ENCODE measurements around the gene PRSS56.

Gene PRSS56

DNA sequence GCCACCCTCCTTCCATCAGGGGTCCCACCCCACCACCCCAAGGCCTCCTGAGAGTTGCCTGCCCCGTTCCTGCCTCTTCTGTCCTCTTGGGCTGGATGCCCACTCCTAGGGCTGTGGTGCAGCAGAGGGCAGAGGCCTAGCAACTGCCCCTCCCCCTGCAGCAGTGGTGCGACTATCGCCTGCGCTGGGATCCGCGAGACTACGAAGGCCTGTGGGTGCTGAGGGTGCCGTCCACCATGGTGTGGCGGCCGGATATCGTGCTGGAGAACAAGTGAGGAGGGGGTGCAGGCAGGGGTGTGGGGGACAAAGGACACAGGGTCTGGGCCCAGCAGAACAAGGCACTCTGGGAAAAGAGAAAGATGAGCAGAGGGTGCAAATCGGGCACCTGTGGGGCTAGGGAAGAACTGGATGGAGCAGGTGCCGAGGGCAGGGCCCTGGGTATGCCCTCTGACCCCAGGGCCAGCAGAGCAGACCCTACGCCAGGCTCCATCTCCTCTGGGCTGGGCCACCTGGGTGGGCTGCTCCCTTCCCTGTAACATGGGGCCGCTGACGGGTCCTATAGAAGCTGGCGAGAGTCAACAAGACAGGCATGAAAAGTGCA is 20.4 kb downstream of the PRSS56 start:
- no peak for DNase-seq

DNA sequence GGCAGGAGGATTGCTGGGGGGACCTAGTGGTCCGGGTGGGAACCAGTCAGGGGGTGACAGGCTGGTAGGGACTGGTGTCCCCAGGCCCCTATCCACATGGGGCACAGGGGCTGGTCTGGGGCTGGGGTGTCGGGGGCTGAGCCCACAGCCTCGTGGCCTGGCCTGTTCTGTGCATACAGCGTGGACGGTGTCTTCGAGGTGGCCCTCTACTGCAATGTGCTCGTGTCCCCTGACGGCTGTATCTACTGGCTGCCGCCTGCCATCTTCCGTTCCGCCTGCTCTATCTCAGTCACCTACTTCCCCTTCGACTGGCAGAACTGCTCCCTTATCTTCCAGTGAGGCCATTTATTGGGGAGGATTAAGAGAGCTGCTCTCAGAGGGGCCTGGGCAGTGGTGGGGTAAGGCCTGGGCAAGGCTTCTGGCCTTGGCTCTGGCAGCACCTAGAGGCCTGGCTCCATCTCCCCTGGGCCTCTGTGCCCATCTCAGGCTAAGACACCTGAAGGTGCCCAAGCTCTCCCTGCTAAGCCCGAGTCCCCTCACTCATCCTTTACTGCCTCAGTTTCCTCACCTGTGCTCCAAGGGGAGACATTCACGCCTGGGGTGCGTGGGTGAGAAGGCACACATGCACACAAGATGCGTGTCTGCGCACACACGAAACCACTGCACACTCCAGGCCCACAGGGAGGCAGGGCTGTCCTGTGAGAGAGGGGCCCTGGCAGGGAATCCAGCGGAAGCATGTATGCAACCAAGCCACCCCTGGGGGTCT is 21.2 kb downstream of the PRSS56 start:
- DNase-seq: no peak

DNA sequence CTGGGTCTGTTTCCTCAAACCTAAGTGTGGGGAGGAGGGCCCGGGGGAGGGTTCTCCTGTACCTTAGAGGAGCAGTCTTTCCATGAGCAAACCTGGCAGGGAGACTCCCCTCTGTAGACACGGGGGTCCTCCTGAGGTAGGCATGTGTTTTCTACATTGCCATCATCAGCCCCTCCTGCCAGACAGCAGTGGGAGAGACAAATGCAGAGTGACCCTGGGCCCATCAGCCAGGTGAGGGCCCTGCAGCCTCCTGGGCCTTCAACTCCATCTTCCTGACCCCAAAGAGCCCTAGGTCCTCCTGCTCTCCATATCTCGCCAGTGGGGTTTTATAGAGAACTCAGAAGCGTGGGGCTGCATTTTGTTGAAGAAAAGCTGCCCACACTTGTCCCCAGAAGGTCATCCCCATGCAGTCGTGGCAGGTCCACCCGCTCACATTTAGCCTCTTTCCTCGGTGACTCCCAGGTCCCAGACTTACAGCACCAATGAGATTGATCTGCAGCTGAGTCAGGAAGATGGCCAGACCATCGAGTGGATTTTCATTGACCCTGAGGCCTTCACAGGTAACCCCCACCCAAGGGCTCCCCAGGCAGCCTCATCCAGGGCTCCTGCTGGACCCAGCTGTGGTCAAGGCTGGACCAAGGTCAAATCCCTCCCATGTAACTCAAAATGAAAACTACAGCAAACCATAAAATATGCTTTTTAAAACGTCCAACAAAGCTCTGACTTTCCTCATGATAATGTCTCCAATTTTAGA is 21.9 kb downstream of the PRSS56 start:
- no peak for DNase-seq

DNA sequence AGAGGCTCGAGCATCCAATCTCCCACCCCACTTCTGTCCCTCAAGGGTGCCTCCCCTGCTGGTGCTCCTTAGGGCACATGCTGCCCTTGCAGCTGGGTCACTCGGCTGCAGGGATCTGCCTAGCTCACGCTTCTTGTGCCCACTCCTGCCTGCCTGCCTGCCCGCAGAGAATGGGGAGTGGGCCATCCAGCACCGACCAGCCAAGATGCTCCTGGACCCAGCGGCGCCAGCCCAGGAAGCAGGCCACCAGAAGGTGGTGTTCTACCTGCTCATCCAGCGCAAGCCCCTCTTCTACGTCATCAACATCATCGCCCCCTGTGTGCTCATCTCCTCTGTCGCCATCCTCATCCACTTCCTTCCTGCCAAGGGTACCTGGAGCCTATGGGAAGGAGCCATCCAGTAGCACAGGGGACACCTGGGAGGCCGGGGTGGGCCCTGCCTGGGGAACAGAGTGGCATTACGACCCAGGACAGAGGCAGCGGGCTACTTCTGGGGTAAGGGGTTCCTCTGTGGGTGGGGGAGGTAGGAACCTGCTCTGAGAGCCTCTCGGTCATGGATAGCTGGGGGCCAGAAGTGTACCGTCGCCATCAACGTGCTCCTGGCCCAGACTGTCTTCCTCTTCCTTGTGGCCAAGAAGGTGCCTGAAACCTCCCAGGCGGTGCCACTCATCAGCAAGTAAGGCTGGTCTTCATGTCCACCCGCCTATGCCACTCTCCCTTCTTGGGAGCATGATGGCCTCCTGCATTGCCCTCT is 22.7 kb downstream of the PRSS56 start:
- DNase-seq: no peak

DNA sequence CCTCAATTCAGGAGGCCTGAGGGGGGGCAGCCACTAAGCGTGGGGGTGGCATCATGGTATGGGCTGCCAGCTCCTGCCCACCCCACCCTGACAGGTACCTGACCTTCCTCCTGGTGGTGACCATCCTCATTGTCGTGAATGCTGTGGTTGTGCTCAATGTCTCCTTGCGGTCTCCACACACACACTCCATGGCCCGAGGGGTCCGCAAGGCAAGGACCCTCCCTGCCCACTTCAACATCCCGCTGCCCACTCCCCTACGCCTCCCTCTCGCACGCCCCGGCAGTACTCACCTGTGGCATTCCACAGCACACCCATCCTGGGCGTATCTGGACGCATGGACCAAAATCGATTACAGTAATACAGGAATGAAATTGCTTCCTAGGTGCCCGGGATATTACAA is 23.3 kb downstream of the PRSS56 start:
- DNase-seq: no peak

DNA sequence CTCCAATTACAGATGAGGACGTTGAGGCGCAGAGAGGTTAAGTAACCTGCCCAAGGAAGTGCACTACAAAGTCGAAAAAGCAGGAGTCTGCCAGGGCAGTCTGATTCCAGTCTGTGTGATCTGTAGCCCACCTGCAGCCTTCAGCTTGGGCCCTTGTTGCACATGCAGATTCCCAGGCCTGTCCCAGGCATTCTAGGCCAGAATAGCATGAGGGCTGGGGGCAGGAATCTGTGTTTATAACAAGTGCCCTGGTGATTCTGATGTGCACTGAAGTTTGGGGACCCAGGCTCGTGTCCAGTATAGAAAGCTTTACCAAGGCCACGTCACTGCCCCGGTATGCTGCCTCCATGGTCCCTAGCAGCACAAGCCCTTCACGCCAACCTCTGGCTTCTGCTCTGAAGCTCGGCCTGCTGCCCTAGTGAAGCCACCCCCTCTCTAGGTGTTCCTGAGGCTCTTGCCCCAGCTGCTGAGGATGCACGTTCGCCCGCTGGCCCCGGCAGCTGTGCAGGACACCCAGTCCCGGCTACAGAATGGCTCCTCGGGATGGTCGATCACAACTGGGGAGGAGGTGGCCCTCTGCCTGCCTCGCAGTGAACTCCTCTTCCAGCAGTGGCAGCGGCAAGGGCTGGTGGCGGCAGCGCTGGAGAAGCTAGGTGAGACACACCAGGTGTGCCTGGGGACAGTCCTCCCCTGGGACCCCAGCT is 23.9 kb downstream of the PRSS56 start:
- DNase-seq: no peak

DNA sequence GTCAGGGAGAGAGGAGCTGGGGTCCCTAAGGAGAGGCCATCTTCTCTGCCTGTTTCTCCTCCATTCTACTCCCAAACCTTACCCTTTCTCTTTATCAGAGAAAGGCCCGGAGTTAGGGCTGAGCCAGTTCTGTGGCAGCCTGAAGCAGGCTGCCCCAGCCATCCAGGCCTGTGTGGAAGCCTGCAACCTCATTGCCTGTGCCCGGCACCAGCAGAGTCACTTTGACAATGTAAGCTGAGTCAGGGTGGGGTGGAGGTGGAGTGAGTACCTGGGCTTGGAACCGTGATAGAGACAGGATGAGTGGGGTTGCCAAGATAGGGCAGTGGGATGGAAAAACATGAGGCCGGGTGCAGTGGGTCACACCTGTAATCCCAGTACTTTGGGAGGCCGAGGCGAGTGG is 24.5 kb downstream of the PRSS56 start:
- DNase-seq: no peak

DNA sequence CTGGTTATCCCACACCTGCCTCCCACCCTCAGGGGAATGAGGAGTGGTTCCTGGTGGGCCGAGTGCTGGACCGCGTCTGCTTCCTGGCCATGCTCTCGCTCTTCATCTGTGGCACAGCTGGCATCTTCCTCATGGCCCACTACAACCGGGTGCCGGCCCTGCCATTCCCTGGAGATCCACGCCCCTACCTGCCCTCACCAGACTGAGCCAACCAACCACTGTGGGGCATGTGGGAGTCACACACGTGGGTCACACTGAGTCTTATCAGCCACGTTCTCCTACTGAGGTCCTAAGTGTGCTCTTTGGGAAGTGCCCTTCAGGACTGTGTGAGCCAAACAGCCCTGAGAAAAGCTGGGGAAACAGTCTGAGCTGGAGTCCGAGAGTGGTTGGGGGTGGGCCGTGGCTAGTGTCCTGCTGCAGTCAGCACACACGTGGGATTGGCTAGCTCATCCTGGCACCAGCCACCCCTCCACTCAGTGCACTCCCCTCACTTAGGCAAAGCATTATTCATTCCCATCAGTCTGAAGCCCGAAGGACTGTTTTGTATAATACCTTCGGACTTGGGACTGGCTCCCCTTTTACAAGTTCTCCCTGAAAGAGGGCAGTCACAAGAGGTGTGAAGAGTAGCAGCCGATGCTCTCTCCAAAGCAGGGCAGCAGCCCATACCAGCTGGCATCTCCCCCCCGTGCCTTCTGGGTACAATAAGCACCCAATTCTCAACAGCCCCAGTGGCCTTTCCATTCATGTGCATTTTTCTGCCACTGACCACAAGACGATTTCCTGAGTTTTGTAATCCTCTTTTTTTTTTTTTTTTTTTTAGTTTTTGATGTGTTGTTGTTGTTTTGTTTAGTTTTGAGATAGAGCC is 25.6 kb downstream of the PRSS56 start:
- DNase-seq: peak in 2 of 58 donors; percentile 23 to 39

DNA sequence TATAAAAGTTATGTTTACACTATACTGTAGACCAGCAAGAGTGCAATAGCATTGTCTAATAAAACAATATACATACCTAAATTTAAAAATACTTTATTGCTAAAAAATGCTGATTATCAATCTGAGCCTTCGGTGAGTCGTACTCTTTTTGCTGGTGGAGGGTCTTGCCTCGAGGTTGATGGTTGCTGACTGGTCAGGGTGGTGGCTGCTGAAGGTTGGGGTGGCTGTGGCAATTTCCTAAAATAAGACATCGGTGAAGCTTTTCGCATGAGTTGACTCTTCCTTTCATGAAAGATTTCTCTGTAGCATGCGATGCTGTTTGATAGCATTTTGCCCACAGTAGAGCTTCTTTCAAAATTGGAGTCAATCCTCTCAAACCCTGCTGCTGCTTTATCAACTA is 27.8 kb downstream of the PRSS56 start:
- no peak for DNase-seq

DNA sequence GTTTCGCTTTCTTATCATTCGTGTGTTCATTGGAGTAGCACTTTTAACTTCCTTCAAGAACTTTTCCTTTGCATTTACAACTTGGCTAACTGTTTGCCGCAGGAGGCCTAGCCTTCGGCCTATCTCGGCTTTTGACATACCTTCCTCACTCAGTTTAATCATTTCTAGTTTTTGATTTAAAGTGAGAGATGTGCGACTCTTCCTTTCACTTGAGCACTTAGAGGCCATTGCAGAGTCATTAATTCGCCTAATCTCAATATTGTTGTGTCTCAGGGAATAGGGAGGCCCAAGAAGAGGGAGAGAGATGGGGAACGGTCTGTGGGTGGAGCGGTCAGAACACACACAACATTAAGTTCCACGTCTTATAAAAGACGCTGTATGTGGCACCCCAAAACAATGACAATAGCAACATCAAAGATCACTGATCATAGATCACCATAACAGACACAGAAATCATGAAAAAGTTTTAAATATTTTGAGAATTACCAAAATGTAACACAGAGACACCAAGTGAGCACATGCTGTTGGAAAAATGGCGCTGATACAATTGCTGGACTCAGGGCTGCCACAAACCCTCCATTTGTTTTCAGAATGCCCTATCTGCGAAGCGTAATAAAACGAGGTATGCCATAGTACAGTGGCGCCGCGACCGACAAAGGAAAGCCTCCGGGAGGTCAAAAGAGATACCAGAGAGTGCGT is 29.6 kb downstream of the PRSS56 start:
- no peak for DNase-seq

DNA sequence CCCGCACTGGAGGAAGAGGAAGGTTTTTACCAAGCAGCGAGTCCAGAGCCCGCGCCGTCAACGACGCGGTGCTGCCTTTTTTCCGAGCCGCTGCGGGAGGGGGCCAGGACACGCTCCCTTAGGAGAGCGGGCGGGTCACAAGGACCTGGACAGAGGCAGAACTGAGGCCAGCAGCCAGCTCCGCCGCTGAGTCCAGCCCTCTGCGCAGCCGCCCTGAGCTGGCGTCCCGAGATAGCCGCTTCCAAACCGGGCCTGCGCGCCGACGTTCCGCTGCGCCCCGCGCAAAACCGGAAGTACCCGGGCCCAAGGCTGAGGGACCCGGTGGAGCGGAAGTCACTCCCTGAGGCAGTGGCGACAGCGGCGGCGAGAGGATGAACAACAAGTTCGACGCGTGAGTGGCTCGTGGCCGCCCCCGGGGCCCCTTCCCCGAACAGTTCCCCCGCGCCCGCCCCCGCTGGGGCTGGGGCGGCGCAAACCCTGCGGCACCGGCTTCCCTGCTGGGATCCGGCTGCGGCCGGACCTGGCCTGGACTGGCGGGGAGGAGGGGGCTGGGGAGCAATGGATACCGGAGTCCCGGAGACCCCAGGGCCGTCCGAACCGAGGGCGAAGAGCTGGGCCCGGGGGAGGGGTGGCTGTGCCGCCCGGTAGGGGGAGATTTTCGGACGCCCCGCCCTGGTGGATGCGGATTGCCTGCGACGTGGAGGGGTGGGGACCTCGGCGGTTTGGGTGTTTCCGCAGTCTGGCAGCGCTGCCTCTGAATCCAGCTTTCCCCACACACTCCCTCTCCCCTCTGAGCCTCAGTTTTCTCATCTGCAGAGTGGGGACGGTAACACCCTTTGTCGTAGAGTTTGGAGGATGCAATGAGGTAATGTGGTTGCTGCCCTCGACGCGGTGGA is 30.4 kb downstream of the PRSS56 start, which contains the start of the genes EIF4E2 and TIGD1:
Gene EIF4E2 (plus strand): TSS at position 336 of the 896 bp plus-strand sequence. CDS start 36 bp downstream, at position 372.
Gene TIGD1 (minus strand): TSS at position 204 of the 896 bp plus-strand sequence. CDS start 675 bp downstream, outside the sequence.
- peak; percentile 59 to 97 (median 93) for DNase-seq

DNA sequence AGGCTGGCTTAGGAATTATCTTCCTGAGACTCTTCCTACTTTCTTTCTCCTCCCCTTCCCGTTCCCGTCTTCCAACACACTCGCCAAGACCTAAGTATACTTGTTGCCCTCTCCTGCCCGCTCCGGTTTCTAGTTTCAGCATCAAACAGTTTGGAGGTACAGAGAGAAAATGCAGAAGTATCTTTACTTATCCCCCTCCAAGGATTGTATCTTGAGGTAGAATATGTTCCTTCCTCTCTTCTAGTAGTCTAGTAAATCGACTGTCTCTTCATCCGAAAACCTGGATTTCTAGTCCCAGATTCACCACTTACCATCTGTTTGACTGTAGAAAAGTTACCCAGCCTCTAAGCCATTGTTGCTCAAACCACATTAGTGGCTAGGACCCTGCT is 31.1 kb downstream of the PRSS56 start:
- DNase-seq: no peak

DNA sequence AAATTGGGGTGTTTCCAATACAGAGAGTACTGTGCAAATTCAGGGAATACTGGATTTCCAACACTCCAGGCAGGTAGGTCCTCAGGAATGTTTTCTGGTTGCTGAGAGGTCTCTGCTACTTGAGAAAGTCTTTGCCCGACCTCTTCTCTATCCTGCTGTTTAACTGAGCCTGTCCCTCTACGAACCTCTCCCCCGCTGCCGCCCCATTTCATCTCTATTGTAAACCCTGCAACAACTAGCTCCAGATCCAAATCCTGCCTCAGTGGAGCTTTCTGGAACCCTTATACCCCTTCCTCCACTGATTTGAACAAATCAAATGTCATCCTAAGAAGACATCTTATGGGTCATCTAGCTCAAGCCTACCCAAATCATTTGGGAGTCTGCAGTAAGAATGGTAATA is 31.6 kb downstream of the PRSS56 start:
- DNase-seq: no peak

DNA sequence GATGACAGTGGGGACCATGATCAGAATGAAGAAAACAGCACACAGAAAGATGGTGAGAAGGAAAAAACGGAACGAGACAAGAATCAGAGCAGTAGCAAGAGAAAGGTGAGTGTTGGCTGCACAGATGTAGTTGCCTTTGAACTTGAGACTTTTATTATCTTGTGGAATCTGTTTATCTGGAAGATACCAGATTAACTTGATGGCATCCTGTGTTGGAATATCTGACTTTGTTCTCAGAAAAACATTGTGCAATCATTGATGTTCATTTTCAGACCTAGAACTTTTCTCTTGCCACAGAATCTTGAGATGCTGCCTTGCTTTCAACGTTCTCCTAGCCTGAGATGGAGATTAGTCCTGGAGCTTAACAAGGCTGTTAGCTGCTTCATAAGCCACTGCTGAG is 36.2 kb downstream of the PRSS56 start:
- DNase-seq: no peak

DNA sequence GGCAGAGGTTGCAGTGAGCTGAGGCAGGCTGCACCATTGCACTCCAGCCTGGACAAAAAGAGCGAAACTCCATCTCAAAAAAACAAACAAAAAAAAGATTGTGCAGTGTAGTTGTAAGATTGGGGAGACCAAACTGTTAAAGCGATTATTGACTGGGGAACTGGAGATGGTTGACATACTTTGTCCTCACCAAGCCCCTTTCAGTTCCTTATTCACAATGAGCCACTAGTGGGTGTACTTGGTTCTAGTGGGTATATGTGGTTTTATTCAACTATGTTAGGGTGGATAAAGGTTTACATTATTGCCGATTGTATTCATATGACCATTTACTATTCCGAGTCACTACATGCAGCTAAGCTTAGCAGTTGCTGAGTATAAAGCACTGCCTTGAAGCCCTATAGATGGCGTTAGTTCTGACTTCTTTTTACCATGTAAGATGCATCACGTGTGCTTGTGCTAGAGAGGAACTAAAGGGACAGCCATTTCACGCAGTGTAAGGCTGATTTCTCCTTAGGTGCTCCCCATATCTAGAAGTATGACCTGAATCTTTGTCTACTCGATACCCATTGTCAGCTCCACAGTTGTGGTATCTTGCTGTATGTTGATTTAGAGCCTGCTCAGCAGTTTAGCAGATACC is 42.4 kb downstream of the PRSS56 start:
- DNase-seq: no peak

DNA sequence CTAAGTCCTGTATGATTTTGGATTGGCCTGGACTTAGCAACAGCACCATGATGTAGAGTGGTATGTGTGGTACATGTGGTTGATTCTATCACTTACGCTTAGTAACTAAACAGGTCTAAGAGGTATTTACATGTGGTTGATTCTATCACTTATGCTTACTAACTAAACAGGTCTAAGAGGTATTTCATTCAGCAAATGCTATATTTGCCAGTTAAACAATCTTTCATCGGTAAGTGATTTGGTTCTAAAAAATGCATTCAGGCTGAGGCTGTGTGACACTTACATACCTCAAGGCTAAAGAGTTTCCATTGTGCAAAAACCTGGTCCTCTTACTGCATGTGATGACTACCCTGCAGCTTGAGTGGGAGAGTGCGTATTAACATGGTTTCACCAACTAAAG is 43.4 kb downstream of the PRSS56 start:
- no peak for DNase-seq

DNA sequence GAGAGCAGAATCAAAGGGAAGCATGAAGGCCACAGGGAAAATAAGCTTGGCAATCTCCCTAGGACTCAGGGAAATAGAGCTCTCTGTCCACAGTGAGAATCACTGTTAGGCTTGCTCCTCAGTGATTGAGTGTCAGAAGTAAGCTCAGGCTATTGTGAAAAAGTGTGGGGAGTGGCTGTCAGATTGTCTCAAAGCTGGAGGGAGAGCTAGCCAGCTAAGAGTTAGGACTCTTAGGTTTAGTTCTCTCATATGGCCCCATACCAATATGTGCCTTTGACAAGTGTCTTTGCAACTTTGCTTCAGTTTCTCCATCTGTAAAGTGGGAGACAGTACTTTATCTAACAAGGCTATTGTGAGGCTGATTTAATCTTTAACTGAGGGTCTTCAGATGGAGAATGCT is 47.5 kb downstream of the PRSS56 start:
- no peak for DNase-seq

DNA sequence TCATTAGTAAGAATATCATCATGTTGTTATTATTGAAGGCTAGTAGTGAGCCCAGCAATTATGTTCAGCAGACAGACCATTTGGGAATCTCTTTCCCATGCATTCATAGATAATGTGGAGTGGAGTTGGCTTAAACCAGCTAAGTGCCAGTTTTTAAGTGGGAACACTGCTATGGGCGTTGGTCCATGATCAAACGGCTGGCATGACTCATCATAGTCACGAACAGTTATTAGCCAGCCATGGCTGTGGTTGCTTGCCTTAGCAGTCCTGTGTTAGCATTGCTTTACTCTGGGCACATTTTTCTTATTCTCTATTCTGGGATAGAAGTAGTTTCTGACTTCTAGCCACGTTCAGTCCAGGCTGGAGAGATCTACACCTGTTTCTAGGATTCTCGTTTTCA is 48.0 kb downstream of the PRSS56 start:
- peak in 1 of 58 donors; percentile 21 for DNase-seq
